Measurements from ENCODE around the gene TOP3B.
"Not testable (repeated sequence)": the region's sequence is repeated elsewhere in the genome, so short reads cannot be mapped to it uniquely, and the experiment has no call there.

DNA sequence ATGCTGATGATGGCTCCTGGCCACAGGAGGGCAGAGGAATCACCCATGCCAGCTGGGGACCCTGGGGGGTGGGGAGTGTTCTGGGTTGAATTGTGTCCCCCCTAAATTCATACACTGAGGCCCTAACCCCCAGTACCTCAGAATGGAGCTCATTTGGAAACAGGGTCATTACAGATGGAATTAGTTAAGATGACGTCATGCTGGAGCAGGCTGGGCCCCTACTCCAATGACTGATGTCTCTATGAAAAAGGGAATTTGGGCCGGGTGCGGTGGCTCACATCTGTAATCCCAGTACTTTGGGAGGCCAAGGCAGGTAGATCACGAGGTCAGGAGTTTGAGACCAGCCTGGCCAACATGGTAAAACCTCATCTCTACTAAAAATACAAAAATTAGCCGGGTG lies 42.7 kb downstream of the TOP3B start:
- TF ChIP-seq RAD21 (IDR thresholded peaks at IDR 0.05; ENCODE audit: insufficient read depth, low read depth, low read length); ATF7 (IDR thresholded peaks at IDR 0.05; ENCODE audit: low read depth); BRCA1 (IDR thresholded peaks at IDR 0.05; ENCODE audit: low read depth, low read length); EZH2 (IDR thresholded peaks at IDR 0.05; ENCODE audit: borderline replicate concordance, control insufficient read depth, low read depth, low read length); CREB1 (IDR thresholded peaks at IDR 0.05; ENCODE audit: low read depth); SREBF1 (IDR thresholded peaks at IDR 0.05; ENCODE audit: low read length); ZNF384 (IDR thresholded peaks at IDR 0.05; ENCODE audit: borderline replicate concordance, low read depth, low read length); FOS (IDR thresholded peaks at IDR 0.05; ENCODE audit: borderline replicate concordance, extremely low read depth, insufficient read length); SUZ12 (IDR thresholded peaks at IDR 0.05; ENCODE audit: unreplicated experiment): not testable (repeated sequence)
- TF ChIP-seq, protein P1, sequence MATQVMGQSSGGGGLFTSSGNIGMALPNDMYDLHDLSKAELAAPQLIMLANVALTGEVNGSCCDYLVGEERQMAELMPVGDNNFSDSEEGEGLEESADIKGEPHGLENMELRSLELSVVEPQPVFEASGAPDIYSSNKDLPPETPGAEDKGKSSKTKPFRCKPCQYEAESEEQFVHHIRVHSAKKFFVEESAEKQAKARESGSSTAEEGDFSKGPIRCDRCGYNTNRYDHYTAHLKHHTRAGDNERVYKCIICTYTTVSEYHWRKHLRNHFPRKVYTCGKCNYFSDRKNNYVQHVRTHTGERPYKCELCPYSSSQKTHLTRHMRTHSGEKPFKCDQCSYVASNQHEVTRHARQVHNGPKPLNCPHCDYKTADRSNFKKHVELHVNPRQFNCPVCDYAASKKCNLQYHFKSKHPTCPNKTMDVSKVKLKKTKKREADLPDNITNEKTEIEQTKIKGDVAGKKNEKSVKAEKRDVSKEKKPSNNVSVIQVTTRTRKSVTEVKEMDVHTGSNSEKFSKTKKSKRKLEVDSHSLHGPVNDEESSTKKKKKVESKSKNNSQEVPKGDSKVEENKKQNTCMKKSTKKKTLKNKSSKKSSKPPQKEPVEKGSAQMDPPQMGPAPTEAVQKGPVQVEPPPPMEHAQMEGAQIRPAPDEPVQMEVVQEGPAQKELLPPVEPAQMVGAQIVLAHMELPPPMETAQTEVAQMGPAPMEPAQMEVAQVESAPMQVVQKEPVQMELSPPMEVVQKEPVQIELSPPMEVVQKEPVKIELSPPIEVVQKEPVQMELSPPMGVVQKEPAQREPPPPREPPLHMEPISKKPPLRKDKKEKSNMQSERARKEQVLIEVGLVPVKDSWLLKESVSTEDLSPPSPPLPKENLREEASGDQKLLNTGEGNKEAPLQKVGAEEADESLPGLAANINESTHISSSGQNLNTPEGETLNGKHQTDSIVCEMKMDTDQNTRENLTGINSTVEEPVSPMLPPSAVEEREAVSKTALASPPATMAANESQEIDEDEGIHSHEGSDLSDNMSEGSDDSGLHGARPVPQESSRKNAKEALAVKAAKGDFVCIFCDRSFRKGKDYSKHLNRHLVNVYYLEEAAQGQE (IDR thresholded peaks at IDR 0.05; ENCODE audit: low read depth, low read length): not testable (repeated sequence)
- TF ChIP-seq, protein P2, sequence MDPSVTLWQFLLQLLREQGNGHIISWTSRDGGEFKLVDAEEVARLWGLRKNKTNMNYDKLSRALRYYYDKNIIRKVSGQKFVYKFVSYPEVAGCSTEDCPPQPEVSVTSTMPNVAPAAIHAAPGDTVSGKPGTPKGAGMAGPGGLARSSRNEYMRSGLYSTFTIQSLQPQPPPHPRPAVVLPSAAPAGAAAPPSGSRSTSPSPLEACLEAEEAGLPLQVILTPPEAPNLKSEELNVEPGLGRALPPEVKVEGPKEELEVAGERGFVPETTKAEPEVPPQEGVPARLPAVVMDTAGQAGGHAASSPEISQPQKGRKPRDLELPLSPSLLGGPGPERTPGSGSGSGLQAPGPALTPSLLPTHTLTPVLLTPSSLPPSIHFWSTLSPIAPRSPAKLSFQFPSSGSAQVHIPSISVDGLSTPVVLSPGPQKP (IDR thresholded peaks at IDR 0.05; ENCODE audit: low read depth, low read length): not testable (repeated sequence)
- TF ChIP-seq, protein P3, sequence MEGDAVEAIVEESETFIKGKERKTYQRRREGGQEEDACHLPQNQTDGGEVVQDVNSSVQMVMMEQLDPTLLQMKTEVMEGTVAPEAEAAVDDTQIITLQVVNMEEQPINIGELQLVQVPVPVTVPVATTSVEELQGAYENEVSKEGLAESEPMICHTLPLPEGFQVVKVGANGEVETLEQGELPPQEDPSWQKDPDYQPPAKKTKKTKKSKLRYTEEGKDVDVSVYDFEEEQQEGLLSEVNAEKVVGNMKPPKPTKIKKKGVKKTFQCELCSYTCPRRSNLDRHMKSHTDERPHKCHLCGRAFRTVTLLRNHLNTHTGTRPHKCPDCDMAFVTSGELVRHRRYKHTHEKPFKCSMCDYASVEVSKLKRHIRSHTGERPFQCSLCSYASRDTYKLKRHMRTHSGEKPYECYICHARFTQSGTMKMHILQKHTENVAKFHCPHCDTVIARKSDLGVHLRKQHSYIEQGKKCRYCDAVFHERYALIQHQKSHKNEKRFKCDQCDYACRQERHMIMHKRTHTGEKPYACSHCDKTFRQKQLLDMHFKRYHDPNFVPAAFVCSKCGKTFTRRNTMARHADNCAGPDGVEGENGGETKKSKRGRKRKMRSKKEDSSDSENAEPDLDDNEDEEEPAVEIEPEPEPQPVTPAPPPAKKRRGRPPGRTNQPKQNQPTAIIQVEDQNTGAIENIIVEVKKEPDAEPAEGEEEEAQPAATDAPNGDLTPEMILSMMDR (IDR thresholded peaks at IDR 0.05 in 2 of 3, conservative IDR thresholded peaks at IDR 0.05 in 1 of 3; ENCODE audit: control insufficient read depth in 2 of 3, extremely low read depth in 1 of 3, insufficient read depth in 1 of 3, low read depth in 3 of 3, low read length in 3 of 3): not testable (repeated sequence)
